NB4 (cell line): Measurements from ENCODE around the gene OSBP2.

ENCODE experiments used
- CTCF ChIP-seq: IDR thresholded peaks from one replicate; pipeline ENCODE4 v1.5.1; 2012; ENCODE audit warnings: low read depth, low read length
- MAX ChIP-seq: IDR thresholded peaks from 2 replicates; pipeline ENCODE4 v1.6.1; 2011; ENCODE audit warnings: low read depth, low read length
- POLR2A ChIP-seq: IDR thresholded peaks from 2 replicates; pipeline ENCODE4 v1.6.1; 2011; ENCODE audit warnings: mild to moderate bottlenecking; ENCODE audit not compliant: insufficient read length; ENCODE audit errors: extremely low read depth

- TF ChIP-seq CTCF (no peak), MAX (no peak), POLR2A (no peak)
These were observed 95.7 kb downstream of the OSBP2 start for GRCh38 chr22:30790366-30790765.
